Common myeloid progenitor, CD34-positive (primary cell): ENCODE results near the gene MCRIP2.

Experiments used
- CTCF ChIA-PET: fragments of 350-600 bp; sonication (Branson Sonifier 250); formaldehyde crosslinking; loops from one replicate; lab custom pipeline; 2021; ENCODE audit warnings: antibody characterized with exemption; lab: Charles Lee
- POLR2A ChIA-PET: fragments of 350-600 bp; sonication (Branson Sonifier 250); formaldehyde crosslinking; loops from one replicate; lab custom pipeline; 2021; ENCODE audit warnings: antibody characterized with exemption; lab: Charles Lee
- DNase-seq, 3 donors: peaks; one replicate each; pipeline versions ENCODE4 v3.0.0 to v3.0.0-alpha.2; 2013
- H3K27ac ChIP-seq, 2 experiments: 1 replicate in 1 of 2; 2 replicates in 1 of 2; pipeline ENCODE4 v1.7.0; 2013; ENCODE audit warnings: inconsistent platforms in 2 of 2, low read length in 2 of 2, mild to moderate bottlenecking in 2 of 2, low read depth in 1 of 2, moderate library complexity in 1 of 2; ENCODE audit not compliant: severe bottlenecking in 2 of 2, insufficient read depth in 1 of 2, poor library complexity in 1 of 2
- H3K27me3 ChIP-seq, 5 experiments: replicated peaks in 2 of 5; 1 replicate in 3 of 5; 2 replicates in 2 of 5; pipeline versions ENCODE4 v1.6.1 to v1.7.0; 2013; ENCODE audit warnings: low read length in 4 of 5, mild to moderate bottlenecking in 2 of 5, moderate library complexity in 2 of 5, inconsistent platforms in 1 of 5; ENCODE audit not compliant: insufficient read depth in 5 of 5, control insufficient read depth in 4 of 5
- H3K36me3 ChIP-seq, 4 experiments: 1 replicate in 2 of 4; 2 replicates in 2 of 4; pipeline versions ENCODE4 v1.6.1 to v1.7.0; 2013; ENCODE audit warnings: low read length in 3 of 4, control low read depth in 1 of 4, mild to moderate bottlenecking in 1 of 4; ENCODE audit not compliant: control insufficient read depth in 4 of 4, insufficient read depth in 4 of 4
- H3K4me1 ChIP-seq, 4 experiments: 1 replicate in 3 of 4; 2 replicates in 1 of 4; pipeline versions ENCODE4 v1.6.1 to v1.7.1; 2013; ENCODE audit warnings: low read length in 3 of 4, mild to moderate bottlenecking in 3 of 4, control low read depth in 1 of 4, inconsistent platforms in 1 of 4, moderate library complexity in 1 of 4; ENCODE audit not compliant: control insufficient read depth in 4 of 4, insufficient read depth in 4 of 4; ENCODE audit errors: control extremely low read depth in 1 of 4
- H3K4me3 ChIP-seq, 7 experiments: 1 replicate in 4 of 7; 2 replicates in 3 of 7; pipeline versions ENCODE4 v1.5.1 to v1.7.0; 2013; ENCODE audit warnings: mild to moderate bottlenecking in 7 of 7, low read length in 6 of 7, moderate library complexity in 6 of 7, inconsistent platforms in 2 of 7, low read depth in 2 of 7, control low read depth in 1 of 7; ENCODE audit not compliant: insufficient read depth in 4 of 7, control insufficient read depth in 1 of 7; ENCODE audit errors: extremely low read depth in 1 of 7
- H3K9me3 ChIP-seq, 5 experiments: 1 replicate in 4 of 5; 2 replicates in 1 of 5; pipeline versions ENCODE4 v1.6.1 to v1.7.1; 2013; ENCODE audit warnings: low read length in 4 of 5, mild to moderate bottlenecking in 2 of 5, inconsistent platforms in 1 of 5, low read depth in 1 of 5, moderate library complexity in 1 of 5; ENCODE audit not compliant: control insufficient read depth in 4 of 5, insufficient read depth in 2 of 5; ENCODE audit errors: control extremely low read depth in 1 of 5
- WGBS: methylation state at CpG from one replicate; pipeline ENCODE4 v1.1.5; 2013; ENCODE audit not compliant: insufficient coverage; 5-methylcytosine and 5-hydroxymethylcytosine counted together

The MCRIP2 gene

DNA sequence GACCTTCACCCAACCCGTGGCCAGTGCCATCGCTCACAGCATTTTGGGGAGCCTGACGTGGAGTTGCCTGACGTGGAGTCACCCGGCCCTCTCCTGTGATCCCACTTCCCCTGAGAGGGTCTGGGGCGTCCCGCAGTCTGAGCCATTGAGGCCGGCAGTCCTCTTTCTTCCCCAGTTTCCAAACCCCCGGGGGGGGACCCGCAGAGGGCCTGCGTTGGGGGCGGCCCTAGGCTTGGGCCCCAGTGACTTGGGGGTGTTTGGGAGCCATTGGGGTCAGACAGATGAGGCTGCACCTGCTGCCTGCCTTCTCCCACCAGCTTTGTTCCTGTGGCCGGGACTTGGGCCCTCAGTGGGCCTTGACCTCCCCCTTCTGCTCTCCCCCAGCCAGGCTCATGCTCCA lies 28.0 kb downstream of the MCRIP2 start:
- Histone ChIP-seq H3K36me3 (peaks cover 2 to 63% (median 41%) of the 10 kb centered on the region in 4 experiments), H3K4me3 (no peak overlapping the region), H3K4me1 (peaks cover 0 to 20% (median 16%) of the 10 kb centered on the region in 4 experiments), H3K27ac (no peak overlapping the region), H3K9me3 (no peaks in the 10 kb centered on the region), H3K27me3 (peaks cover 0 to 1% (median 0%) of the 10 kb centered on the region in 5 experiments)
- DNase-seq: no peak
- ChIA-PET POLR2A (no interaction called here), CTCF (interaction anchor here (1.0 kb wide), 1 partner anchor 9 kb away, joined by 3 read pairs; no protein-coding TSS in a partner anchor)
- WGBS: 94% methylated on average over 10 of the region's 13 CpGs

DNA sequence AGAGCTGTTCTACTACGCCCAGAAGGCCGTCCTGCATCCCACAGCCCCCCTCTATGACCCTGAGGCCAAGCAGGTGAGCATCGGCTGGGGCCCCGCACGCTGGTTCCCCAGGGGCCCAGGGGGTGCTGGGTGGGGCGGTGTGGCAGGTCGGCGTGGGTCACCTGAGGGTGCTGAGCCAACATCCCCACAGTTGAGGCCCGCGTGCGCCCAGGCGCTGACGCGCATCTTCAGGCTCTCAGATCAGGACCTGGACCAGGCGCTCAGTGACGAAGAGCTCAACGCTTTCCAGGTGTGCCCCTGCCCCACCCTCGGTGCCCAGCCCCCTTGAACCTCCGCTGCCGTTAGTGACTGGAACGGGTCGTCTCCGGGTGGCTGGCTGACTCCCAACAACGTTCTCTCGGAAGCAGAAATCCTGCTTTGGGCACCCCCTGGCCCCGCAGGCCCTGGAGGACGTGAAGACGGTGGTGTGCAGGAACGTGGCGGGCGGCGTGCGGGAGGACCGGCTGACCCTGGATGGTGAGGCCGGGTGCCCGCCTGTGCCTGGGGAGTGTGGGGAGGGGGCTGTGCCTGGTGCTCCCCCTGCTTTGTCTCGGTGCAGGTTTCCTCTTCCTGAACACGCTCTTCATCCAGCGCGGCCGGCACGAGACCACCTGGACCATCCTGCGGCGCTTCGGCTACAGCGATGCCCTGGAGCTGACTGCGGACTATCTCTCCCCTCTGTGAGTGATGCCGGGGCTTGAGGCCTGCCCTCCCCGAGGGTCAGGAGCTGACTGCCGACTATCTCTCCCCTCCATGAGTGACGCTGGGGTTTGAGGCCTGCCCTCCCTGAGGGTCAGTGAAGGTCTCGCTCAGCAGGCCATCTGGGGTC lies 29.1 kb downstream of the MCRIP2 start:
- H3K27me3 ChIP-seq: peaks cover 0 to 12% (median 0%) of the 10 kb centered on the region in 5 experiments
- H3K9me3 ChIP-seq: no peaks in the 10 kb centered on the region
- WGBS: 98% methylated on average over 45 of the region's 52 CpGs
- ChIA-PET CTCF (interaction anchor here (1.0 to 1.6 kb wide), 3 partner anchors 8 to 18 kb away, joined by 3 to 4 read pairs (median 4); no protein-coding TSS in a partner anchor), POLR2A (no interaction called here)
- H3K36me3 ChIP-seq: peaks cover 2 to 63% (median 41%) of the 10 kb centered on the region in 4 experiments
- peaks cover 0 to 28% (median 23%) of the 10 kb centered on the region in 4 experiments for H3K4me1 ChIP-seq
- H3K4me3 ChIP-seq: no peak overlapping the region
- DNase-seq: no peak
- H3K27ac ChIP-seq: no peak overlapping the region

DNA sequence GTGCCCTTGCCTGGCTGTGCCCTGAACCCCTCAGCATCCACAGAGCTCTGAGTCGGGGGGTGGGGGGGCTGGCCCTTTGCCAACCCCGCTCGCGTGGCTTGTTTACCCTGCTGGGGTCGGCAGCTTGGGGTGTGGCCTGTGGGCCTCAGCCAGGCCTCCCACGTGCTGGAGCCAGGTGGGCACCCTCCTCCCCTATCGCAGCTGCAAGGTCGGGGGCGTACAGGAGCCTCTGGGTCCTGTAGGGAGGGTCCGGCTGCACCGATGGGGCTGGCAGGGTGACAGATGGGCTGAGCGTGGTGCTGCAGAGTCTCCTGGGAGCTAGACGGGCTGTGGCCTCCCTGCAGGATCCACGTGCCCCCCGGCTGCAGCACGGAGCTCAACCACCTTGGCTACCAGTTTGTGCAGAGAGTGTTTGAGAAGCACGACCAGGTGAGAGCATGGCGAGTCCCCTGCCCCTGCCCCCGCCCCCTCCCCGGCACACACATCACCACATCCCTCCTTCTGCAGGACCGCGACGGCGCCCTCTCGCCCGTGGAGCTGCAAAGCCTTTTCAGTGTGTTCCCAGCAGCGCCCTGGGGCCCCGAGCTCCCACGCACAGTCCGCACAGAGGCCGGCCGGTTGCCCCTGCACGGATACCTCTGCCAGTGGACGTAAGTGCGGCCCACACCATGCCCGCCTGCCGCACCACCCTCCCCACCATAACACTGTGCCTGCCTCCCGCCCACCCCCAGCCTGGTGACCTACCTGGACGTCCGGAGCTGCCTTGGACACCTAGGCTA lies 29.9 kb downstream of the MCRIP2 start:
- Histone ChIP-seq H3K27ac (no peak overlapping the region), H3K9me3 (no peaks in the 10 kb centered on the region), H3K4me1 (peaks cover 0 to 29% (median 23%) of the 10 kb centered on the region in 4 experiments), H3K36me3 (peaks cover 2 to 58% (median 41%) of the 10 kb centered on the region in 4 experiments), H3K27me3 (peaks cover 0 to 19% (median 2%) of the 10 kb centered on the region in 5 experiments), H3K4me3 (no peak overlapping the region)
- CTCF ChIA-PET: interaction anchor here (1.1 to 1.6 kb wide), 2 partner anchors 10 to 17 kb away, joined by 4 read pairs; no protein-coding TSS in a partner anchor
- POLR2A ChIA-PET: no interaction called here
- 93% methylated on average over 27 of the region's 40 CpGs for WGBS
- DNase-seq: no peak

DNA sequence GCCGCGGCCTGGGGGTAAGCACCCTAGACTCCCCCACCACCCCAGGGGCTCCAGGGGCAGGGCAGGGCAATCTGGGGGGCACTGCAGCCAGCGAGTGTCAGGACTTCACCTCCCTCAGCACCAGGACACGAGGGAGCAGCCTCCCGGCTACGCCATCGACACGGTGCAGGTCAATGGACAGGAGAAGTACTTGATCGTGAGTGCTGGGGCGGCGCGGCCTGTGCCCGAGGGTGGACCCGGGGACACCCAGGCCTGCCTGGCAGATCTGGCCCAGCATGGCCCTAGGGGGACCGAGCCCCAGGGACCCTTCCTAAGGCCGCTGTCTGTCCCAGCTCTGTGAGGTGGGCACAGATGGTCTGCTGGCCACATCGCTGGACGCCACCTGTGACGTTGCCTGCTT lies 30.7 kb downstream of the MCRIP2 start:
- WGBS: over 99% methylated on average over 16 of the region's 19 CpGs
- POLR2A ChIA-PET: no interaction called here
- peaks cover 0 to 26% (median 21%) of the 10 kb centered on the region in 4 experiments for H3K4me1 ChIP-seq
- peaks cover 0 to 27% (median 2%) of the 10 kb centered on the region in 5 experiments for H3K27me3 ChIP-seq
- no peak overlapping the region for H3K4me3 ChIP-seq
- H3K27ac ChIP-seq: no peak overlapping the region
- DNase-seq: no peak
- H3K36me3 ChIP-seq: peaks cover 2 to 50% (median 41%) of the 10 kb centered on the region in 4 experiments
- CTCF ChIA-PET: interaction anchor here (1.6 kb wide), 1 partner anchor 16 kb away, joined by 4 read pairs; no protein-coding TSS in a partner anchor
- H3K9me3 ChIP-seq: no peaks in the 10 kb centered on the region

DNA sequence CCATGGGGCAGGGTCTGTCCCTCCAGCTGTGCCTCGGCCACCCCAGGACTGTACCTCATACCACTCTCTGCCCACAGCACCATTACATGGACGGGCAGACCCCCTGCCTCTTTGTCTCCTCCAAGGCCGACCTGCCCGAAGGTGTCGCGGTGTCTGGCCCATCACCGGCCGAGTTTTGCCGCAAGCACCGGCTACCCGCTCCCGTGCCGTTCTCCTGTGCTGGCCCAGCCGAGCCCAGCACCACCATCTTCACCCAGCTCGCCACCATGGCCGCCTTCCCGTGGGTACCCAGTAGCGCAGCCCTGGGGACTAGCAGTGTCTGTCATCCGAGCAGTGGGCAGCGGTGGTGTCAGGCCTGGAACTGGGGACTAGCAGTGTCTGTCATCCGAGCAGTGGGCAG lies 31.2 kb downstream of the MCRIP2 start:
- Histone ChIP-seq H3K4me3 (no peak overlapping the region), H3K36me3 (peaks cover 2 to 50% (median 40%) of the 10 kb centered on the region in 4 experiments), H3K27ac (no peak overlapping the region), H3K9me3 (no peaks in the 10 kb centered on the region), H3K27me3 (peaks cover 0 to 32% (median 2%) of the 10 kb centered on the region in 5 experiments), H3K4me1 (peaks cover 0 to 22% (median 19%) of the 10 kb centered on the region in 4 experiments)
- DNase-seq: no peak
- 96% methylated on average over 19 of the region's 21 CpGs for WGBS
- ChIA-PET CTCF (interaction anchor here (1.0 kb wide), 1 partner anchor 11 kb away, joined by 4 read pairs; the partner anchor contains the start of gene JMJD8), POLR2A (no interaction called here)

DNA sequence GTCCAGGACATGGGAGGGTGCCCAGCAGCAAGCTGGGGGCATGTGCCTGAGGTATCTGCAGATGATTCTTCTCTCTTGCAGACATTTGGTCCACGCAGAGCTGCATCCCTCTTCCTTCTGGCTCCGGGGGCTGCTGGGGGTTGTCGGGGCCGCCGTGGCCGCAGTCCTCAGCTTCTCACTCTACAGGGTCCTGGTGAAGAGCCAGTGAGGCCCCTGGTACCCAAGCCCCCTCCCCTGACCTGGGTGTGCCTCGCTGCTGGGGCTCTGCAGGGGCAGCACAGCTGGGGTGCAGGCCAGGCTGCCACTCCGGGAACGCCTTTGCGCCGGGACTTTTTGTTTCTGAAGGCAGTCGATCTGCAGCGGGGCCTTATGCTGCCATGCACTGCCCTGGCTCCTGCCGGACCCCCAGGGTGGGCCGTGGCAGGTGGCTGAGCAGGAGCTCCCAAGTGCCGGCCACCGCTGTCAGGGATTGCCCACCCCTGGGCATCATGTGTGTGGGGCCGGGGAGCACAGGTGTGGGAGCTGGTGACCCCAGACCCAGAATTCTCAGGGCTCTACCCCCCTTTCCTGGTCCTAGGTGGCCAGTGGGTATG lies 31.9 kb downstream of the MCRIP2 start:
- DNase-seq: no peak
- POLR2A ChIA-PET: no interaction called here
- Histone ChIP-seq H3K27me3 (peaks cover 0 to 32% (median 2%) of the 10 kb centered on the region in 5 experiments), H3K27ac (no peak overlapping the region), H3K9me3 (no peaks in the 10 kb centered on the region), H3K36me3 (peaks cover 2 to 50% (median 40%) of the 10 kb centered on the region in 4 experiments), H3K4me1 (peaks cover 0 to 19% (median 17%) of the 10 kb centered on the region in 4 experiments), H3K4me3 (no peak overlapping the region)
- WGBS: 93% methylated on average over 18 of the region's 18 CpGs
- CTCF ChIA-PET: interaction anchor here (0.8 to 1.0 kb wide), 2 partner anchors 10 to 79 kb away, joined by 3 to 4 read pairs; partner anchors contain the start of gene JMJD8
